SK-N-SH (cell line): ENCODE data around the gene PPP1R3C.

Experiments used
- EZH2phosphoT487 ChIP-seq: fragments of 200-600 bp; sonication (generic); IDR thresholded peaks from 2 replicates; pipeline ENCODE4 v1.6.1; 2017; ENCODE audit warnings: low read depth, mixed run types, mild to moderate bottlenecking, antibody characterized with exemption, moderate library complexity, borderline replicate concordance
- JUND ChIP-seq: IDR thresholded peaks from 2 replicates; pipeline ENCODE4 v1.4.0; 2012

- TF ChIP-seq EZH2phosphoT487 (no peak), JUND (no peak)
Measured at GRCh38 chr10:91589658-91590035, 43.2 kb downstream of the PPP1R3C start.
